ENCODE measurements around the gene GNPDA2. TPM values are rescaled to one million over a fixed set of nuclear protein-coding genes. Genes with fewer than 3 reads are reported as not detected.

The GNPDA2 gene
- total RNA-seq, 1 donor from 2014 or later: 18.9 TPM

DNA sequence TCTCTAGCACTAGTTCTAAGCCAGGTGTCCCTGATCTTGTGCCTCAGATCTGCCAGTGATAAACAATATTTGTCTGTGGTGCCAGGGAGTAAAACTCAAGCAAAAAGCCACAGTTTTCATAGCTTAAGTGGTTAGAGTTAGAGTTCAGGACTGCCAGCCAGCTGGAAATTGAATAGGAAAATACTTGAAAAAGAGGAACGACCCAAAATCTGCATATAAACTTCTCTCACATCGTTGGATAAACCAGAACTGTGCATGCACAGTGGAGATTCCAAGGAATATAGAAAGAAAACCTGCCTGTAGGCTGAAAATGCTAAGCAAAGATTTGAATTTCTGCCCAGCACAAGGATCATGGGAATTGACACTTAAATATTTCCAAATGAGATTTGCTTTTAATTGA, 35.0 kb upstream of the GNPDA2 start:
- DNase-seq (ENCODE audit: low spot score): no peak
- peaks cover 3% of the 10 kb centered on the region for H3K4me1 Mint-ChIP-seq (ENCODE audit: low read depth)
- TF ChIP-seq, protein P1, sequence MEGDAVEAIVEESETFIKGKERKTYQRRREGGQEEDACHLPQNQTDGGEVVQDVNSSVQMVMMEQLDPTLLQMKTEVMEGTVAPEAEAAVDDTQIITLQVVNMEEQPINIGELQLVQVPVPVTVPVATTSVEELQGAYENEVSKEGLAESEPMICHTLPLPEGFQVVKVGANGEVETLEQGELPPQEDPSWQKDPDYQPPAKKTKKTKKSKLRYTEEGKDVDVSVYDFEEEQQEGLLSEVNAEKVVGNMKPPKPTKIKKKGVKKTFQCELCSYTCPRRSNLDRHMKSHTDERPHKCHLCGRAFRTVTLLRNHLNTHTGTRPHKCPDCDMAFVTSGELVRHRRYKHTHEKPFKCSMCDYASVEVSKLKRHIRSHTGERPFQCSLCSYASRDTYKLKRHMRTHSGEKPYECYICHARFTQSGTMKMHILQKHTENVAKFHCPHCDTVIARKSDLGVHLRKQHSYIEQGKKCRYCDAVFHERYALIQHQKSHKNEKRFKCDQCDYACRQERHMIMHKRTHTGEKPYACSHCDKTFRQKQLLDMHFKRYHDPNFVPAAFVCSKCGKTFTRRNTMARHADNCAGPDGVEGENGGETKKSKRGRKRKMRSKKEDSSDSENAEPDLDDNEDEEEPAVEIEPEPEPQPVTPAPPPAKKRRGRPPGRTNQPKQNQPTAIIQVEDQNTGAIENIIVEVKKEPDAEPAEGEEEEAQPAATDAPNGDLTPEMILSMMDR (IDR thresholded peaks at IDR 0.05): no peak
- H3K9me3 Mint-ChIP-seq (ENCODE audit: low read depth): no peaks in the 10 kb centered on the region
- no peak overlapping the region for H3K27ac Mint-ChIP-seq (ENCODE audit: unreplicated experiment)
- H3K36me3 Mint-ChIP-seq (ENCODE audit: low read depth): no peaks in the 10 kb centered on the region
- H3K27me3 Mint-ChIP-seq (ENCODE audit: low read depth): peaks cover 37% of the 10 kb centered on the region
- H3K4me3 Mint-ChIP-seq (ENCODE audit: unreplicated experiment): no peak overlapping the region

DNA sequence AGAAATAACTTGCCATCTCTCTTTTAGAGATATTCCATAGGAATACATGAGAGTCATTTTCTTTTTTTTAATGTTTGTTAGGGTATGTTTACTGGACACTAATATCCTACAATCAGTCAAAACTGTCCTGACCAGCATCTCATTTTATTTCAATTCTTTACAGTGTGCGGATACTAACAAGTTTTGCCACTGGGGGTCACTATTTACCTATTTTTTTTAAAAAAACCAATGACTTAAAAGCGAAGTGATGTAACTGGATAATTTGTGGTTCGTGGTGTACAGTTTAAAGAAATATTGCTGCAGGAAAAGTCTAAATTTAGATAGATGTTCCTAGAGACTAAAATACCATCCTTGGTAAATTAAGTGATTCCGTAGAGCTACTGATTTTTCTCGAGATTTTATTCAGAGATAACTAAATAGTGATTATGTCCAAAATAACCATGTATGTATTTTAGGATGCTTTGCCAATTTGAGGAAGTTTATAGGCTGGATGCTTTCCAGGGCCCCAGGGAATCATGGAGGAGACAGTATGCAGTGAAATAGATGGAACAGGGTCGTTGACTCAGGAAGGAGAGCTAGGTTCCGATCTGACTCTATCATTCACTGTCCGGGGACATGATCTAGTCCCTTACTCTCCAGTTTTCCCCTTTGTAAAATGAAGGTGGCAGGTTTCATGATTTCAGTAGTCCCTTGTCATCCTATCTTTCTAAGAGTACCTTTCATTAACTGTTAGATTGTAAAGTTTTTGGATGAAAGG, 34.0 kb upstream of the GNPDA2 start:
- Mint-ChIP-seq H3K27me3 (ENCODE audit: low read depth) (peaks cover 33% of the 10 kb centered on the region), H3K36me3 (ENCODE audit: low read depth) (no peaks in the 10 kb centered on the region), H3K4me3 (ENCODE audit: unreplicated experiment) (no peak overlapping the region), H3K27ac (ENCODE audit: unreplicated experiment) (no peak overlapping the region), H3K4me1 (ENCODE audit: low read depth) (peaks cover 3% of the 10 kb centered on the region), H3K9me3 (ENCODE audit: low read depth) (no peaks in the 10 kb centered on the region)
- no peak for DNase-seq (ENCODE audit: low spot score)
- TF ChIP-seq, protein P1 (IDR thresholded peaks at IDR 0.05): peak; percentile 83

DNA sequence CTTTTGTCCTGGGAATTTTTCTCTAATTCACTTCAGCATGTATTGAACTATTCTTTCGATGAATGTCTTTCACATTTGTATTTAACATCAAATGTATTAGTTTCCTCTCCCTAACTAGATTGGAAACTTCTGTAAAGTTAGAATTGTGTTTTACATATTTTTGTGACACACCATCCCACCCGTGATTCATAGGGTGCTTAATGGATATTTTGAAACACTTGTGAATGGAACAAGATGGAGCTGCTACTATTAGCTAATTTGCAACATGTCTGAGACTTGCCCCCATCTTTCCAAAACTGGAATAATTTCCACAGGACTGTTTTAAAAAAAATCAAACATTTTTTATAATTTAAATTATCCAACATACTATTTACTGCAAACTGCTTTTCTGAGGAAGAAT, 30.2 kb upstream of the GNPDA2 start:
- TF ChIP-seq, protein P1 (IDR thresholded peaks at IDR 0.05): no peak
- H3K36me3 Mint-ChIP-seq (ENCODE audit: low read depth): no peaks in the 10 kb centered on the region
- no peak overlapping the region for H3K4me3 Mint-ChIP-seq (ENCODE audit: unreplicated experiment)
- H3K9me3 Mint-ChIP-seq (ENCODE audit: low read depth): no peaks in the 10 kb centered on the region
- DNase-seq (ENCODE audit: low spot score): no peak
- no peak overlapping the region for H3K27ac Mint-ChIP-seq (ENCODE audit: unreplicated experiment)
- H3K27me3 Mint-ChIP-seq (ENCODE audit: low read depth): peaks cover 25% of the 10 kb centered on the region
- H3K4me1 Mint-ChIP-seq (ENCODE audit: low read depth): peaks cover 3% of the 10 kb centered on the region

DNA sequence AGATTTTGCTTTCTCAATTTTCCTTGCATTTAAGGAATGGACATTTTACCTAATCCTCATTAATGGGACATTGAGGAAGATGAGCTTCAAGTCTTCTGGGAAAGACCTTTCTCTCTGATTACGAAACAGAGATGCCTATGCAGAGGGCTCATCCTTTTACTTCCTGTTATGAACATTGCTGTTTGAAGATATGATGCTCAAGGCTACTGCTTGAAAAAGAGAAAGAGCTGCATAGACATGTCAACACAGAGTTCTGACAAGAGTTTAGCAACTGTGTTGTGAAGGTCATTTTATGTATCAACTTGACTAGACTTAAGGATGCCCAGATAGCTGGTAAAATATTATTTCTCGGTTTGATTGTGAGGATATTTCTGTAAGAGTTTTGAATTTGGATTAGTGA, 13.8 kb upstream of the GNPDA2 start:
- no peaks in the 10 kb centered on the region for H3K4me1 Mint-ChIP-seq (ENCODE audit: low read depth)
- H3K4me3 Mint-ChIP-seq (ENCODE audit: unreplicated experiment): no peak overlapping the region
- no peaks in the 10 kb centered on the region for H3K9me3 Mint-ChIP-seq (ENCODE audit: low read depth)
- DNase-seq (ENCODE audit: low spot score): no peak
- TF ChIP-seq, protein P1 (IDR thresholded peaks at IDR 0.05): no peak
- no peaks in the 10 kb centered on the region for H3K36me3 Mint-ChIP-seq (ENCODE audit: low read depth)
- peaks cover 15% of the 10 kb centered on the region for H3K27me3 Mint-ChIP-seq (ENCODE audit: low read depth)
- H3K27ac Mint-ChIP-seq (ENCODE audit: unreplicated experiment): no peak overlapping the region

DNA sequence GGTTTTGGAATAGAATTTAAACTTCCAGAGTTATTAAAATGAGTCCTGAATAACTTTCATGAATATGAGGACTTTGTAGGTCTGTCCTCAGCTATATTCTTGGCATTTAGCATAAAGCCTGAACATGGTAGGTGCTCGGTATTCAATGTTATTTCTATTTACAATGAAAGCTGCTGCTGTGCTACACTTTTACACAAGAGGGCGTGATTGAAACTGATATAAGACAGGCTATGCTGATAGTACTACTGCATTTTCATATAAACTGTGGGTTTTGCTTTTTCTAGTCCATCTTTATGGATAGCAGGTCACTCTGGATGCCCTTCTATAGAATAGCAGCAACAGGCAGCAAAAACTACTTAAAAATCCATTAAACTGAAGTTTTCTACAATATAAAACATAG, 12.3 kb upstream of the GNPDA2 start:
- peaks cover 24% of the 10 kb centered on the region for H3K27me3 Mint-ChIP-seq (ENCODE audit: low read depth)
- H3K9me3 Mint-ChIP-seq (ENCODE audit: low read depth): no peaks in the 10 kb centered on the region
- TF ChIP-seq, protein P1 (IDR thresholded peaks at IDR 0.05): peak; percentile 69
- H3K36me3 Mint-ChIP-seq (ENCODE audit: low read depth): no peaks in the 10 kb centered on the region
- no peak overlapping the region for H3K4me3 Mint-ChIP-seq (ENCODE audit: unreplicated experiment)
- no peaks in the 10 kb centered on the region for H3K4me1 Mint-ChIP-seq (ENCODE audit: low read depth)
- H3K27ac Mint-ChIP-seq (ENCODE audit: unreplicated experiment): no peak overlapping the region
- DNase-seq (ENCODE audit: low spot score): no peak
